Retinal pigment epithelial cell (primary cell): Measurements from ENCODE around the gene CBFB.

Experiments
- DNase-seq: peaks from one replicate; pipeline ENCODE4 v3.0.0-alpha.2; 2010; ENCODE audit warnings: low read depth
- H3K4me3 ChIP-seq: 2 replicates; pipeline ENCODE4 v1.5.1; 2011; ENCODE audit warnings: mild to moderate bottlenecking, low read length, control low read depth, moderate library complexity
- TF ChIP-seq, protein P1 (sequence below): conservative IDR thresholded peaks from 2 replicates; pipeline ENCODE4 v1.5.1; 2011; ENCODE audit warnings: low read depth, low read length, control low read depth, inconsistent platforms

CBFB gene

DNA sequence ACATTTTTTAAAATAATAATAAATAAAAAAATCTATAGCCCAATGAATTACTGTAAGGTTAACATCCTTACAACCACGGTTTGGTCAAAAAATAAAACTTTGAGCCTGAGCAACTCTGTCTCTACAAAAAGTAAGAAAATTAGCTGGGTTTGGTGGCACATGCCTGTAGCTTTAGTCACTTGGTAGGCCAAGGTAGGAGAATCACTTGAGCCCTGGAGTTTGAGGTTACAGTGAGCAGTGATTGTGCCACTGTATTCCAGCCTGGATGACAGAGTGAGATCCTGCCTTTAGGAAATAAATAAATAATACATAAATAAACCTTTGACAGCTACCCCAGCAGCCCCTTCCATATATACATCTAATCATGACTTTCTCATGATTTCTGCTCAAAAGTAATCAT, 53.9 kb downstream of the CBFB start:
- TF ChIP-seq, protein P1, sequence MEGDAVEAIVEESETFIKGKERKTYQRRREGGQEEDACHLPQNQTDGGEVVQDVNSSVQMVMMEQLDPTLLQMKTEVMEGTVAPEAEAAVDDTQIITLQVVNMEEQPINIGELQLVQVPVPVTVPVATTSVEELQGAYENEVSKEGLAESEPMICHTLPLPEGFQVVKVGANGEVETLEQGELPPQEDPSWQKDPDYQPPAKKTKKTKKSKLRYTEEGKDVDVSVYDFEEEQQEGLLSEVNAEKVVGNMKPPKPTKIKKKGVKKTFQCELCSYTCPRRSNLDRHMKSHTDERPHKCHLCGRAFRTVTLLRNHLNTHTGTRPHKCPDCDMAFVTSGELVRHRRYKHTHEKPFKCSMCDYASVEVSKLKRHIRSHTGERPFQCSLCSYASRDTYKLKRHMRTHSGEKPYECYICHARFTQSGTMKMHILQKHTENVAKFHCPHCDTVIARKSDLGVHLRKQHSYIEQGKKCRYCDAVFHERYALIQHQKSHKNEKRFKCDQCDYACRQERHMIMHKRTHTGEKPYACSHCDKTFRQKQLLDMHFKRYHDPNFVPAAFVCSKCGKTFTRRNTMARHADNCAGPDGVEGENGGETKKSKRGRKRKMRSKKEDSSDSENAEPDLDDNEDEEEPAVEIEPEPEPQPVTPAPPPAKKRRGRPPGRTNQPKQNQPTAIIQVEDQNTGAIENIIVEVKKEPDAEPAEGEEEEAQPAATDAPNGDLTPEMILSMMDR: no peak
- H3K4me3 ChIP-seq: no peak overlapping the region
- no peak for DNase-seq

DNA sequence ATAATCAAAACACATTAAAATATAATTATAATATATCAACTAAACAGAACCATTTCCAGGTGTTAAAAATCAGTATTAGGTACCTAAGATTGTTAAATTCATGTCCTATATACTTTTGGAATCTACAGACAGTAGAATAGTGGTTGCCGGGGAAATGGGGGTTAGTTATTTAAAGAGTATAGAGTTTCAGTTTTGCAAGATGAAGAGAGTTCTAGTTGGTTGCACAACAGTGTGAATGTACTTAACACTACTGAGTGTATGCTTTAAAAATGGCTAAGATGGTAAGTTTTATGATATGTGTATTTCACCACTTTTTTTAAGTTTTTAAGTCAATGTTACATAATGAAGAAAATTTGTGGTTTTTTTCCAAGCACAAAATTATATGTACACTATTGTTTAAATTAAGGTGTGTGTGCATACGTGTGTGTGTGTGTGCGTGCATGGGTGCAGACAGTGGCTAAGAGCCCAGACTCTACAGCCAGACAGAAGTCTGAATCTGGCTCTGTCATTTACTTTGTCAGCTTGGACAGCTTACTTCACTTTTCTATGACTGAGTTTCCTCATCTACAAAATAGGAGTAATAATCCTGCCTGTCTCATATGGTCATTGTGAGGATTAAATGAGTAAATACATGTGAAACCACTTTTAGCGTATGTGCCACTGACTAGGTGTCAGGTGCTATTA, 55.5 kb downstream of the CBFB start:
- no peak for DNase-seq
- no peak overlapping the region for H3K4me3 ChIP-seq
- TF ChIP-seq, protein P1: no peak

DNA sequence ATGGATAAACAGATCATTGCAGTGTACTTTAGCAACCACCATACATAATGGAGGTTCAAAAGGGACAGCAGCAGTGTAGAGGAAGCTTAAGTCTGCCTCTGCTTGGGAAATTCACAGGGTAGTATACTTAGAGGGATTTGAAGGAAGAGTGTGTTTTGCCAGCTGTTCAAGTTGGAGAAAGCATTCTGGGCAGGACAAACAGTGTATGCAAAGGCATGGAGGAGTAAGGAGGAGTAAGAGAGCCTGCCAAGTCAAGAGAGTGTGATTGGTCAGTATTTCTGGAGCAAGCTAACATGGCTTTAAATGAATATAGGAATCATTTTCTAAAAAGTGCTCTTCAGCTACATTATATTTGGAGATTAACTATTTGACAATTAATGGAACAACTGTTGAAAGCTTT, 57.9 kb downstream of the CBFB start:
- no peak overlapping the region for H3K4me3 ChIP-seq
- no peak for DNase-seq
- TF ChIP-seq, protein P1: no peak

DNA sequence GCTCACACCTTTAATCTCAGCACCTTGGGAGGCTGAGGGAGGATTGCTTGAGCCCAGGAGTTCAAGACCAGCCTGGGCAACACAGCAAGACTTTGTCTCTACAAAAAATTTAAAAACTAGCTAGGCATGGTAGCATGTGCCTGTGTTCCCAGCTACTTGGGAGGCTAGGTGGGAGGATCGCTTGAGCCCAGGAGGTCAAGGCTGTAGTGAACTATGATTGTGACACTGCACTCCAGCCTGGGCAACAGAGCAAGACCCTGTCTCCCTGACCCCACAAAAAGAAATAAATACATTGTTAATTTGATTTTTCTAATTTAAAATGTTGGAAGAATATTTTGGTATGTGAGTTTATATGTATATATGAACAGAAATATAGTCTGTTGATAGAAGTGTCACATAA, 58.3 kb downstream of the CBFB start:
- TF ChIP-seq, protein P1: no peak
- H3K4me3 ChIP-seq: no peak overlapping the region
- no peak for DNase-seq

DNA sequence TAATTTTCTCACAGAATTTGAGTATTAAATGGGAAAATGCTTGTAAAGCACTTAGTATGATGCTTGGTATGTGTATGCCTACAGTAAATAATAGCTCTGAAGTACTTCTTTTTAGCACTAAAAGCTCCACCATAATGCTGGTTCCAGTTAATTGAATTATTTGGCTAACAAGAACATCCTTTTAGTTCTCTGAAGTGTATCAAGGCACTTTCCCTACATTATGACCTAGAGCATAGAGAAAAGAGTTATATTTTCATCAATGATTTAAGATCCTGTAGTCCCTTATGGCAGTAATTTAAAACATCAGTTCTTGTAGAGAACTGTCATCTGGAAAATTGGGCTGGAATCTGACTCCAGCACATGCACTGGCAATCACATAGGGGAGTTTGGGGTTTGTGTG, 58.9 kb downstream of the CBFB start:
- DNase-seq: no peak
- TF ChIP-seq, protein P1: no peak
- H3K4me3 ChIP-seq: no peak overlapping the region

DNA sequence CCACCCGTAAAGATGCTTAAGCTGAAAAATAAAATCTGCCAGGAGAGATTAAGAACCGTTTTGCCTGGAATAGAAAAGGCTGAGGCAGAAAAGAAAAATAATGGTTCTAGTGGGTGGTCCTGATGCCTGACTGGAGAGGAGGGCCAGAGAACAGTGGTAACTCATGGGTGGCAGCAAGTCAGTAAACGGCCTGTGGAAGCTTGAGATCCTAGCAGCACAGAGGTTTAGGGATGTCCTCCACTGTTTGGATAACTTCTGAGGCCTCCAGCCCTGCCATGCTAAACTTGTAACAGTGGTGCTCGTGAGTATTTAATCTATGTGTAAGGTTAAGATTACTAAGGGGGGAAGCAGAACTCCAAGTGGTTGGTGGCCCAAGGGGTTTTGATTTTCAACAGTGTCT, 59.6 kb downstream of the CBFB start:
- TF ChIP-seq, protein P1: no peak
- no peak overlapping the region for H3K4me3 ChIP-seq
- DNase-seq: no peak

DNA sequence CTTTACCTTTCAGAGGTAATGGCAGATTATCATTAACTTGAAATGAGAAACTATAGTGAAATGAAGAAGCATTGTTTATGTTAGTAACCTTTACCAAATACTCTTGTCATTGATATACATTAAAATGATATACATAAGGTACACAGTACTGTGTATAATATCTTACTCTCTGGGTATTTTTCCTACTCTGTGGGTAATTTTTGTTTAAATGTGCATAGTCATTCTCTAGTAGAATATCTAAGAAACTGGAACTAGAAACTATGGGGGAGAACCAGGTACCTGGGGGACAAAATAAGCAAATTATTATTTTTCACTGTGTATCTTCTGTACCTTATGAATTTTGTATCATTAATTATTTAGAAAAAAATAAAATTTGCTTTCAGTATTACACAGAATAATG, 60.2 kb downstream of the CBFB start:
- TF ChIP-seq, protein P1: no peak
- no peak for DNase-seq
- no peak overlapping the region for H3K4me3 ChIP-seq
